HCT116 (cell line): ENCODE measurements around the gene ARNT2. TPM values are rescaled to one million over a fixed set of nuclear protein-coding genes. Genes with fewer than 3 reads are reported as not detected.
A peak's percentile ranks its signal among the peaks of the same experiment; 100 is the strongest.

ENCODE experiments used
- ATAC-seq: fragments of 200-7000 bp; cut with Tn5 transposase; 2 replicates; pipeline ENCODE4 v1.9.1; 2020; ENCODE audit warnings: mild to moderate bottlenecking, moderate library complexity
- BruUV-seq: library from RNA; stranded (reverse); fragments of 400-500 nt; replicated peaks from 2 replicates; lab custom pipeline; 2021; lab: Mats Ljungman, UMichigan
- CTCF ChIA-PET: fragments of 300-600 bp; sonication (Branson Sonifier 250); formaldehyde crosslinking; loops from one replicate; lab custom pipeline; 2021; ENCODE audit warnings: antibody characterized with exemption; lab: Charles Lee
- POLR2A ChIA-PET: fragments of 300-600, 350-600 bp; sonication (Branson Sonifier 250); formaldehyde crosslinking; loops from one replicate; lab custom pipeline; 2021; ENCODE audit warnings: antibody characterized with exemption; lab: Charles Lee
- RAD21 ChIA-PET, 2 experiments: fragments of 300-600 bp; sonication (Branson Sonifier 250); formaldehyde crosslinking; loops; one replicate each; lab custom pipeline; 2023; ENCODE audit warnings: low total read pairs in 2 of 2; ENCODE audit not compliant: uncharacterized antibody in 2 of 2, unreplicated experiment in 2 of 2, low non-redundant PET in 1 of 2; lab: Charles Lee
- DNase-seq: peaks from one replicate; pipeline ENCODE4 v3.0.0-alpha.2; 2010; ENCODE audit warnings: low read depth, low spot score
- H2AFZ ChIP-seq: fragments of 200-600 bp; shearing (Covaris generic), sonication (generic); 2 replicates; pipeline ENCODE4 v1.6.1; 2017; ENCODE audit warnings: low read depth, mixed run types, mixed read lengths, antibody characterized with exemption, low read length; ENCODE audit not compliant: poor library complexity, severe bottlenecking
- H3K27ac ChIP-seq: 2 replicates; pipeline ENCODE4 v1.5.1; 2012; ENCODE audit warnings: low read depth, low read length
- H3K27me3 ChIP-seq: fragments of 200-600 bp; sonication (generic); 2 replicates; pipeline ENCODE4 v1.6.1; 2016; ENCODE audit warnings: mixed run types, low read length, mixed read lengths; ENCODE audit not compliant: insufficient read depth
- H3K36me3 ChIP-seq, 2 experiments: fragments of 200-500 bp in 1 of 2; fragments of 200-600 bp in 1 of 2; sonication (Bioruptor generic) in 1 of 2; sonication (generic) in 1 of 2; 2 replicates each; pipeline versions ENCODE4 v1.5.1 to v1.6.1; 2014 to 2016; ENCODE audit warnings: low read length in 2 of 2, inconsistent platforms in 1 of 2, mixed read lengths in 1 of 2, mixed run types in 1 of 2; ENCODE audit not compliant: insufficient read depth in 2 of 2, control insufficient read depth in 1 of 2
- H3K4me1 ChIP-seq, 2 experiments: fragments of 200-600 bp in 1 of 2; sonication (generic) in 1 of 2; 2 replicates each; pipeline versions ENCODE4 v1.5.1 to v1.6.1; 2012 to 2017; ENCODE audit warnings: low read length in 2 of 2, inconsistent platforms in 1 of 2, mild to moderate bottlenecking in 1 of 2, mixed read lengths in 1 of 2, mixed run types in 1 of 2, moderate library complexity in 1 of 2; ENCODE audit not compliant: insufficient read depth in 2 of 2, control insufficient read depth in 1 of 2
- H3K4me2 ChIP-seq: fragments of 200-600 bp; sonication (generic); 2 replicates; pipeline ENCODE4 v1.6.1; 2017; ENCODE audit warnings: mixed run types, low read length, mixed read lengths
- H3K4me3 ChIP-seq, 2 experiments: fragments of 200-600 bp in 1 of 2; sonication (generic) in 1 of 2; replicated peaks in 1 of 2; 2 replicates each; pipeline ENCODE4 v1.5.1; 2011 to 2016; ENCODE audit warnings: low read length in 2 of 2, control low read depth in 1 of 2, low read depth in 1 of 2, mild to moderate bottlenecking in 1 of 2, mixed read lengths in 1 of 2, mixed run types in 1 of 2
- H3K79me2 ChIP-seq: fragments of 200-600 bp; sonication (generic); 2 replicates; pipeline ENCODE4 v1.6.1; 2017; ENCODE audit warnings: mild to moderate bottlenecking, mixed run types, low read length, moderate library complexity, mixed read lengths; ENCODE audit not compliant: insufficient read depth
- H3K9ac ChIP-seq: fragments of 200-600 bp; sonication (generic); 2 replicates; pipeline ENCODE4 v1.6.1; 2016; ENCODE audit warnings: low read length, mixed read lengths
- H3K9me2 ChIP-seq: fragments of 200-600 bp; sonication (generic), shearing (Covaris generic); 2 replicates; pipeline ENCODE4 v1.6.1; 2017; ENCODE audit warnings: mixed run types, mild to moderate bottlenecking, moderate library complexity; ENCODE audit not compliant: insufficient read depth
- H3K9me3 ChIP-seq, 2 experiments: fragments of 200-500 bp in 1 of 2; fragments of 200-600 bp in 1 of 2; sonication (Bioruptor generic) in 1 of 2; sonication (generic) in 1 of 2; 2 replicates each; pipeline ENCODE4 v1.6.1; 2014 to 2017; ENCODE audit warnings: low read length in 2 of 2, mixed read lengths in 2 of 2, inconsistent platforms in 1 of 2, low read depth in 1 of 2, mild to moderate bottlenecking in 1 of 2, mixed run types in 1 of 2, moderate library complexity in 1 of 2; ENCODE audit not compliant: control insufficient read depth in 1 of 2, insufficient read depth in 1 of 2
- H4K20me1 ChIP-seq: fragments of 200-600 bp; sonication (generic), shearing (Covaris generic); 2 replicates; pipeline ENCODE4 v1.6.1; 2017; ENCODE audit warnings: mixed run types, mild to moderate bottlenecking, moderate library complexity; ENCODE audit not compliant: insufficient read depth
- ATF3 ChIP-seq: IDR thresholded peaks from 2 replicates; pipeline ENCODE4 v1.6.1; 2012
- CBX3 ChIP-seq: IDR thresholded peaks from 2 replicates; pipeline ENCODE4 v1.6.1; 2012; ENCODE audit warnings: low read depth
- CTCF ChIP-seq, 3 experiments: fragments of 200-600 bp in 1 of 3; sonication (generic) in 1 of 3; IDR thresholded peaks in 2 of 3; conservative IDR thresholded peaks in 1 of 3; 2 replicates each; pipeline ENCODE4 v1.5.1; 2012 to 2017; ENCODE audit warnings: low read depth in 2 of 3, low read length in 2 of 3, antibody characterized with exemption in 1 of 3, borderline replicate concordance in 1 of 3, control low read depth in 1 of 3, mild to moderate bottlenecking in 1 of 3, mixed read lengths in 1 of 3, mixed run types in 1 of 3, moderate library complexity in 1 of 3; ENCODE audit not compliant: insufficient read depth in 1 of 3
- ELF1 ChIP-seq: IDR thresholded peaks from 2 replicates; pipeline ENCODE4 v1.6.1; 2012; ENCODE audit warnings: low read depth, borderline replicate concordance
- EZH2phosphoT487 ChIP-seq: fragments of 200-600 bp; IDR thresholded peaks from 2 replicates; pipeline ENCODE4 v1.6.1; 2018; ENCODE audit warnings: antibody characterized with exemption, borderline replicate concordance
- FOSL1 ChIP-seq: IDR thresholded peaks from 2 replicates; pipeline ENCODE4 v1.6.1; 2012; ENCODE audit warnings: low read depth
- JUND ChIP-seq: IDR thresholded peaks from 2 replicates; pipeline ENCODE4 v1.6.1; 2012
- MAX ChIP-seq: IDR thresholded peaks from 2 replicates; pipeline ENCODE4 v1.6.1; 2012
- POLR2AphosphoS5 ChIP-seq: IDR thresholded peaks from 2 replicates; pipeline ENCODE4 v1.6.1; 2011; ENCODE audit warnings: mild to moderate bottlenecking, low read depth, low read length, moderate library complexity
- RAD21 ChIP-seq: IDR thresholded peaks from 2 replicates; pipeline ENCODE4 v1.6.1; 2012; ENCODE audit warnings: low read depth, mild to moderate bottlenecking
- REST ChIP-seq: IDR thresholded peaks from 2 replicates; pipeline ENCODE4 v1.6.1; 2012; ENCODE audit warnings: low read depth
- SIN3A ChIP-seq: IDR thresholded peaks from 2 replicates; pipeline ENCODE4 v1.6.1; 2012; ENCODE audit warnings: low read depth
- SP1 ChIP-seq: IDR thresholded peaks from 2 replicates; pipeline ENCODE4 v1.6.1; 2012; ENCODE audit warnings: low read depth
- SRF ChIP-seq: IDR thresholded peaks from 2 replicates; pipeline ENCODE4 v1.6.1; 2012; ENCODE audit warnings: low read depth
- YY1 ChIP-seq: IDR thresholded peaks from 2 replicates; pipeline ENCODE4 v1.6.1; 2011; ENCODE audit warnings: low read length, low read depth, moderate library complexity, mild to moderate bottlenecking; ENCODE audit not compliant: insufficient replicate concordance; ENCODE audit errors: extremely low read depth
- ZBTB33 ChIP-seq: IDR thresholded peaks from 2 replicates; pipeline ENCODE4 v1.6.1; 2011; ENCODE audit warnings: mild to moderate bottlenecking, low read length, moderate library complexity; ENCODE audit not compliant: insufficient replicate concordance; ENCODE audit errors: extremely low read depth
- ZFX ChIP-seq: fragments of 450-650 bp; IDR thresholded peaks from 2 replicates; pipeline ENCODE4 v1.6.1; 2017
- intact Hi-C: fragments of 100-400 bp; cut with micrococcal nuclease; formaldehyde crosslinking; loops from 2 replicates; pipeline ENCODE4 v1.10.0; 2022
- total RNA-seq: library from RNA; stranded (reverse); gene quantifications from one replicate; pipeline ENCODE4 v1.2.1, GENCODE V29; 2021; ENCODE audit not compliant: unreplicated experiment

The ARNT2 gene
- total RNA-seq, 1 experiment from 2014 or later, result 3.0 TPM

GRCh38 chr15:80403712-80404056 is 498 bp upstream of the ARNT2 start:
- peak overlapping the region; percentile 32; the same call in 1 of the 2 replicates for H3K27ac ChIP-seq
- no peak overlapping the region for H2AFZ ChIP-seq
- H4K20me1 ChIP-seq, result no peaks in the 10 kb centered on the region
- no peaks in the 10 kb centered on the region for H3K36me3 ChIP-seq
- DNase-seq (no peak), ATAC-seq (peak; percentile 37)
- TF ChIP-seq SRF (no peak), MAX (no peak), CTCF (IDR thresholded peaks at IDR 0.05 in 2 of 3, conservative IDR thresholded peaks at IDR 0.05 in 1 of 3; ENCODE audit: borderline replicate concordance in 1 of 3, insufficient read depth in 1 of 3, low read depth in 2 of 3, low read length in 2 of 3) (no peak), JUND (no peak), CBX3 (no peak), ZFX (no peak), ZBTB33 (no peak), YY1 (no peak), SIN3A (no peak), ELF1 (no peak), REST (no peak), FOSL1 (no peak), EZH2phosphoT487 (no peak), RAD21 (no peak), POLR2AphosphoS5 (no peak), SP1 (no peak), ATF3 (no peak)
- no peaks in the 10 kb centered on the region for H3K9me2 ChIP-seq
- CTCF ChIA-PET, result no interaction called here
- H3K27me3 ChIP-seq, result 0 out of 2 replicates have a peak, but pooled peaks cover 3% of the 10 kb centered on the region
- peak overlapping the region; percentile 27; the same call in 1 of the 2 replicates for H3K9ac ChIP-seq
- no peaks in the 10 kb centered on the region for H3K9me3 ChIP-seq
- H3K4me1 ChIP-seq, result peaks cover 0 to 5% of the 10 kb centered on the region in 2 experiments; a peak in 1 of 4 replicates
- RAD21 ChIA-PET, result no interaction called here
- H3K79me2 ChIP-seq, result no peaks in the 10 kb centered on the region
- intact Hi-C loops, result no loop called here
- peak overlapping the region; percentile 57 for H3K4me2 ChIP-seq
- no TSS peak for BruUV-seq
- peak overlapping the region; percentile 16 to 54; a peak in 3 of 4 replicates for H3K4me3 ChIP-seq
- POLR2A ChIA-PET, result no interaction called here
